Measurements from ENCODE around the gene EXOSC7.

EXOSC7 gene

DNA sequence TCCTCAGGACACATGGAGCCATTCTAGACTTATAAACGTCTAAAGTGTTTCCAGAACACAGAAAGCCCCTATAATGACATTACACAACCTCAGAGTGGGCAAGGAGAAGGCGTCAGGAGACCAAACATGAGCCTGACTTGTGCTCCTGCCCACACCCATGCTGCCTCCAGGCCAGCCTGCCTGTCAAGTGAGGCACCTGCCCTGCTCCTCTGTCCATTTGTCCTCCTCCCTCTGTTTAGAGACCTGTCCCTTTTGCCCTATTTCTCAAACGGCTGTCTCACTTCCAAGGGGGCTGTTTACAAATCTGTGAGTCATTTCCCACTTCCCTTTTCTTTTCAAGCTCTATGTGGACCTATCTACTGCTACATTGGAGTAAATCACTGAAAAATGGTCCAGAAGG, 21.1 kb upstream of the EXOSC7 start:
- no peak for TF ChIP-seq FOXM1 (IDR thresholded peaks at IDR 0.05; ENCODE audit: borderline replicate concordance, low read depth)
- TF ChIP-seq CEBPB (IDR thresholded peaks at IDR 0.05): no peak
- TF ChIP-seq, protein P1, sequence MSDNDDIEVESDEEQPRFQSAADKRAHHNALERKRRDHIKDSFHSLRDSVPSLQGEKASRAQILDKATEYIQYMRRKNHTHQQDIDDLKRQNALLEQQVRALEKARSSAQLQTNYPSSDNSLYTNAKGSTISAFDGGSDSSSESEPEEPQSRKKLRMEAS (IDR thresholded peaks at IDR 0.05): no peak
- no peak for TF ChIP-seq TAF1 (IDR thresholded peaks at IDR 0.05; ENCODE audit: low read depth)
- TF ChIP-seq CREB1 (IDR thresholded peaks at IDR 0.05; ENCODE audit: low read depth): no peak
- no peak for TF ChIP-seq RAD21 (IDR thresholded peaks at IDR 0.05; ENCODE audit: low read depth)
- no peak for TF ChIP-seq TEAD4 (IDR thresholded peaks at IDR 0.05)
- TF ChIP-seq EP300 (IDR thresholded peaks at IDR 0.05; ENCODE audit: borderline replicate concordance): no peak
- no peak for TF ChIP-seq EGR1 (IDR thresholded peaks at IDR 0.05)
- TF ChIP-seq NFIC (IDR thresholded peaks at IDR 0.05): no peak
- TF ChIP-seq YY1 (IDR thresholded peaks at IDR 0.05; ENCODE audit: low read depth): no peak
- TF ChIP-seq TCF12 (IDR thresholded peaks at IDR 0.05; ENCODE audit: low read depth): no peak
- TF ChIP-seq ZBTB7A (IDR thresholded peaks at IDR 0.05; ENCODE audit: low read depth): no peak
- TF ChIP-seq, protein P2, sequence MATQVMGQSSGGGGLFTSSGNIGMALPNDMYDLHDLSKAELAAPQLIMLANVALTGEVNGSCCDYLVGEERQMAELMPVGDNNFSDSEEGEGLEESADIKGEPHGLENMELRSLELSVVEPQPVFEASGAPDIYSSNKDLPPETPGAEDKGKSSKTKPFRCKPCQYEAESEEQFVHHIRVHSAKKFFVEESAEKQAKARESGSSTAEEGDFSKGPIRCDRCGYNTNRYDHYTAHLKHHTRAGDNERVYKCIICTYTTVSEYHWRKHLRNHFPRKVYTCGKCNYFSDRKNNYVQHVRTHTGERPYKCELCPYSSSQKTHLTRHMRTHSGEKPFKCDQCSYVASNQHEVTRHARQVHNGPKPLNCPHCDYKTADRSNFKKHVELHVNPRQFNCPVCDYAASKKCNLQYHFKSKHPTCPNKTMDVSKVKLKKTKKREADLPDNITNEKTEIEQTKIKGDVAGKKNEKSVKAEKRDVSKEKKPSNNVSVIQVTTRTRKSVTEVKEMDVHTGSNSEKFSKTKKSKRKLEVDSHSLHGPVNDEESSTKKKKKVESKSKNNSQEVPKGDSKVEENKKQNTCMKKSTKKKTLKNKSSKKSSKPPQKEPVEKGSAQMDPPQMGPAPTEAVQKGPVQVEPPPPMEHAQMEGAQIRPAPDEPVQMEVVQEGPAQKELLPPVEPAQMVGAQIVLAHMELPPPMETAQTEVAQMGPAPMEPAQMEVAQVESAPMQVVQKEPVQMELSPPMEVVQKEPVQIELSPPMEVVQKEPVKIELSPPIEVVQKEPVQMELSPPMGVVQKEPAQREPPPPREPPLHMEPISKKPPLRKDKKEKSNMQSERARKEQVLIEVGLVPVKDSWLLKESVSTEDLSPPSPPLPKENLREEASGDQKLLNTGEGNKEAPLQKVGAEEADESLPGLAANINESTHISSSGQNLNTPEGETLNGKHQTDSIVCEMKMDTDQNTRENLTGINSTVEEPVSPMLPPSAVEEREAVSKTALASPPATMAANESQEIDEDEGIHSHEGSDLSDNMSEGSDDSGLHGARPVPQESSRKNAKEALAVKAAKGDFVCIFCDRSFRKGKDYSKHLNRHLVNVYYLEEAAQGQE (IDR thresholded peaks at IDR 0.05; ENCODE audit: low read depth): no peak
- TF ChIP-seq, protein P3, sequence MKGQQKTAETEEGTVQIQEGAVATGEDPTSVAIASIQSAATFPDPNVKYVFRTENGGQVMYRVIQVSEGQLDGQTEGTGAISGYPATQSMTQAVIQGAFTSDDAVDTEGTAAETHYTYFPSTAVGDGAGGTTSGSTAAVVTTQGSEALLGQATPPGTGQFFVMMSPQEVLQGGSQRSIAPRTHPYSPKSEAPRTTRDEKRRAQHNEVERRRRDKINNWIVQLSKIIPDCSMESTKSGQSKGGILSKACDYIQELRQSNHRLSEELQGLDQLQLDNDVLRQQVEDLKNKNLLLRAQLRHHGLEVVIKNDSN (IDR thresholded peaks at IDR 0.05): no peak

DNA sequence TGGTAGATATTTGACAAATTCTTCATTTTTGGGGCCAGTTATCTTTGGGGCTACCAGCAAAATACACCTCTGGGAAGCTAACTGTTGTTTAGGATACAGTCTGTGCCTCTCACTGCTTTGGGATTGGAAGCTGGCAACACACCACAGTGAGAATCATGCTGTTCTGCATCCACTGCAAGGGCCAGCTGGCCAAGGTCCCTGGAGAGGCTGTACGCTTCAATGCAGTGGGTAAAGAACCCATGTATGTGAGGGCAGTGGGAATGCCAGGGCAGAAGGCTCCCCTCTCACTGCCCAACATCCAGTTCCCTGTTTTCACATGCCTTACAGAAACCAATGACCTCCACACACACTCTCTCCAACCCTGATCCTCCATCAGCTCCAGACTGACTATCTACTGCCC, 20.1 kb upstream of the EXOSC7 start:
- TF ChIP-seq ZBTB7A (IDR thresholded peaks at IDR 0.05; ENCODE audit: low read depth) (no peak), RAD21 (IDR thresholded peaks at IDR 0.05; ENCODE audit: low read depth) (no peak), YY1 (IDR thresholded peaks at IDR 0.05; ENCODE audit: low read depth) (no peak)
- TF ChIP-seq, protein P3 (IDR thresholded peaks at IDR 0.05): no peak

DNA sequence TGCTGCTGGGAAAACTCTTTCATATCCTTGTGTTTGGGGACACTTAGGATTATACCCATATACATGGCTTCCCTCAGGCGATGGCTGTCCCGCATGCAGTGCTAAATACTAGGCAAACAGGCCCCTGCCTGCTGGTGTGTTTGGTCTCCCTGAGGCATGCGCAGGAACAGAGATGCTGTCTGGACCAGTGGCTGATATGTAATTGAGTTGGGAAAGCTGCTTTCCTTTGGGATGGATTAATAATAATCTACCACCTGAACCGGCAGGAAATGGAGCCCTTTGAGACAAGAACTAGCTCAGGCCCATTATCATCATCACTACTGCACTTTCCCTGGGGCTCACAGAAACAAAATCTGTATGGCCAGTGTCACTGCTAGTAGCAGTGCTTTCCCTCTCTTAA, 18.1 kb upstream of the EXOSC7 start:
- TF ChIP-seq EGR1 (IDR thresholded peaks at IDR 0.05) (no peak), TCF12 (IDR thresholded peaks at IDR 0.05; ENCODE audit: low read depth) (no peak), FOXM1 (IDR thresholded peaks at IDR 0.05; ENCODE audit: borderline replicate concordance, low read depth) (no peak), NFIC (IDR thresholded peaks at IDR 0.05) (no peak), RAD21 (IDR thresholded peaks at IDR 0.05; ENCODE audit: low read depth) (no peak), ZBTB7A (IDR thresholded peaks at IDR 0.05; ENCODE audit: low read depth) (no peak), CREB1 (IDR thresholded peaks at IDR 0.05; ENCODE audit: low read depth) (no peak), TAF1 (IDR thresholded peaks at IDR 0.05; ENCODE audit: low read depth) (no peak), YY1 (IDR thresholded peaks at IDR 0.05; ENCODE audit: low read depth) (no peak), EP300 (IDR thresholded peaks at IDR 0.05; ENCODE audit: borderline replicate concordance) (no peak), CEBPB (IDR thresholded peaks at IDR 0.05) (no peak), TEAD4 (IDR thresholded peaks at IDR 0.05) (no peak)
- TF ChIP-seq, protein P3 (IDR thresholded peaks at IDR 0.05): no peak
- TF ChIP-seq, protein P1 (IDR thresholded peaks at IDR 0.05): no peak
- TF ChIP-seq, protein P2 (IDR thresholded peaks at IDR 0.05; ENCODE audit: low read depth): no peak

DNA sequence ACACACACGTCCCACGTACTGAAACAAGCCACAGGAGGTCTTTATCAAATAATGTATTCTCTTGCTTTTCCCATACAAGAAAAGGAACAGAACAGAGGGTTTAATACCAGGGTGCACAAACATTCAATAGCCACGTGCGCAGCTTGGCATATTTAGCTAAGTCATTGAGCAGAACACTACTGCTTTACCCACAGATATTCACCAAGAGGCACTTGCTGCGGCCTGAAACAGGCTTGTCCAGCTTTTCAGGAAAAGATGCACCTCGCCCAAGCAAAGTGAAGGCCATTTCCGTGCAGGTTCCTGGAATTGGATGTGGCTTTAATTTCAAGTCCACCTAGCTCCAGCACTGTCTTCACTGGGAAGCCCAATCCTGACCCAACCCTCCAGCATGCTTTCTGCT, 17.7 kb upstream of the EXOSC7 start:
- TF ChIP-seq CEBPB (IDR thresholded peaks at IDR 0.05): no peak
- TF ChIP-seq CREB1 (IDR thresholded peaks at IDR 0.05; ENCODE audit: low read depth): no peak
- TF ChIP-seq TAF1 (IDR thresholded peaks at IDR 0.05; ENCODE audit: low read depth): no peak
- TF ChIP-seq EP300 (IDR thresholded peaks at IDR 0.05; ENCODE audit: borderline replicate concordance): no peak
- no peak for TF ChIP-seq ZBTB7A (IDR thresholded peaks at IDR 0.05; ENCODE audit: low read depth)
- TF ChIP-seq, protein P3 (IDR thresholded peaks at IDR 0.05): no peak
- no peak for TF ChIP-seq TEAD4 (IDR thresholded peaks at IDR 0.05)
- no peak for TF ChIP-seq TCF12 (IDR thresholded peaks at IDR 0.05; ENCODE audit: low read depth)
- no peak for TF ChIP-seq NFIC (IDR thresholded peaks at IDR 0.05)
- TF ChIP-seq EGR1 (IDR thresholded peaks at IDR 0.05): no peak
- TF ChIP-seq YY1 (IDR thresholded peaks at IDR 0.05; ENCODE audit: low read depth): no peak
- no peak for TF ChIP-seq FOXM1 (IDR thresholded peaks at IDR 0.05; ENCODE audit: borderline replicate concordance, low read depth)
- TF ChIP-seq, protein P1 (IDR thresholded peaks at IDR 0.05): no peak
- TF ChIP-seq RAD21 (IDR thresholded peaks at IDR 0.05; ENCODE audit: low read depth): no peak
- TF ChIP-seq, protein P2 (IDR thresholded peaks at IDR 0.05; ENCODE audit: low read depth): no peak
